Cardiac atrium fibroblast (primary cell): ENCODE results near the gene SELENOP. TPM values are rescaled to one million over a fixed set of nuclear protein-coding genes. Genes with fewer than 3 reads are reported as not detected.

Experiments
- total RNA-seq: library from RNA; depleted of rRNA; stranded (reverse); fragments of >200 nt; gene quantifications from 2 replicates; pipeline ENCODE4 v1.2.3, GENCODE V29; 2015

Gene SELENOP, protein sequence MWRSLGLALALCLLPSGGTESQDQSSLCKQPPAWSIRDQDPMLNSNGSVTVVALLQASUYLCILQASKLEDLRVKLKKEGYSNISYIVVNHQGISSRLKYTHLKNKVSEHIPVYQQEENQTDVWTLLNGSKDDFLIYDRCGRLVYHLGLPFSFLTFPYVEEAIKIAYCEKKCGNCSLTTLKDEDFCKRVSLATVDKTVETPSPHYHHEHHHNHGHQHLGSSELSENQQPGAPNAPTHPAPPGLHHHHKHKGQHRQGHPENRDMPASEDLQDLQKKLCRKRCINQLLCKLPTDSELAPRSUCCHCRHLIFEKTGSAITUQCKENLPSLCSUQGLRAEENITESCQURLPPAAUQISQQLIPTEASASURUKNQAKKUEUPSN
- 25.3 and 32.5 TPM in 2 replicates for total RNA-seq

DNA sequence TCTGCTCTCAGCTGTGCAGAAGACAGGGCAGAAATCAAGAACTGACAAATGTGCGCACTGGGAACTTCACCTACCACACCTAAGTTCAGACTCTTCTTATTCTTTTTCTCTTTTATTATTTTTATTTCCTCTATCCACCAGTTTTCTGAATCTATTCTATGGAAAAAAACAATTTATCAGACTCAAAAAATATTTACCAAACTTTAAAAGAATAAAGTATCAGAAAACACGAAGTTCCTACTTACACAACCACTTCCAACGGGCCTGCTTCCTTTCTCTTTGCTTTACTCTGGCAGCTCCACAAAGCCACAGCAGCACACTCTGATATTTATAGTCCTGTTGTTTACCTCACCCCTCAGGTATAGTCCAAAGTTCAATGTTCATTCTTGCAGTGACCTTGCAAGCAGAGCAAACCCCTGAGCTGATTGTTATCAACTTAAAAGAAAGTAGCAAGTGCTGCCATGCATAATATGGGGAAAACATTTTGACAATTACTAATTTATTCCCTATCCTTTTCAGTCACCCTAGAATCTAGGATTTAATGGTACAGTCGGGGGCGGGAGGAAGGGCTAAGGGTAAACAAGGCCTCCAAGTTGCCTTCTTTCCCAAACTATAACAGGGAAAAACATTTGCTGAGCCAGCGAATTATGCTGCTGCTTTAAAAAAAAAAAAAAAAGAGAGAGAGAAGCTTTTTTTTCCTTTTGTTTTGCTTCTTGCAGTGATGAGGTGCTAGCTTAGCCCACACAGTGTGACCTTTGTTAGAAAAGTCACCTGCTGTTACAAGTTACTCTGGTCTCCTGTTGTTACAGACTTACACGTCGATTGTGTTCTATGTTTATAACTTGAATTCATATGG lies at the start of gene SELENOP:
TSS of gene SELENOP (minus strand) at position 302 of the 856 bp plus-strand sequence. CDS start 3,539 bp downstream, outside the sequence.

DNA sequence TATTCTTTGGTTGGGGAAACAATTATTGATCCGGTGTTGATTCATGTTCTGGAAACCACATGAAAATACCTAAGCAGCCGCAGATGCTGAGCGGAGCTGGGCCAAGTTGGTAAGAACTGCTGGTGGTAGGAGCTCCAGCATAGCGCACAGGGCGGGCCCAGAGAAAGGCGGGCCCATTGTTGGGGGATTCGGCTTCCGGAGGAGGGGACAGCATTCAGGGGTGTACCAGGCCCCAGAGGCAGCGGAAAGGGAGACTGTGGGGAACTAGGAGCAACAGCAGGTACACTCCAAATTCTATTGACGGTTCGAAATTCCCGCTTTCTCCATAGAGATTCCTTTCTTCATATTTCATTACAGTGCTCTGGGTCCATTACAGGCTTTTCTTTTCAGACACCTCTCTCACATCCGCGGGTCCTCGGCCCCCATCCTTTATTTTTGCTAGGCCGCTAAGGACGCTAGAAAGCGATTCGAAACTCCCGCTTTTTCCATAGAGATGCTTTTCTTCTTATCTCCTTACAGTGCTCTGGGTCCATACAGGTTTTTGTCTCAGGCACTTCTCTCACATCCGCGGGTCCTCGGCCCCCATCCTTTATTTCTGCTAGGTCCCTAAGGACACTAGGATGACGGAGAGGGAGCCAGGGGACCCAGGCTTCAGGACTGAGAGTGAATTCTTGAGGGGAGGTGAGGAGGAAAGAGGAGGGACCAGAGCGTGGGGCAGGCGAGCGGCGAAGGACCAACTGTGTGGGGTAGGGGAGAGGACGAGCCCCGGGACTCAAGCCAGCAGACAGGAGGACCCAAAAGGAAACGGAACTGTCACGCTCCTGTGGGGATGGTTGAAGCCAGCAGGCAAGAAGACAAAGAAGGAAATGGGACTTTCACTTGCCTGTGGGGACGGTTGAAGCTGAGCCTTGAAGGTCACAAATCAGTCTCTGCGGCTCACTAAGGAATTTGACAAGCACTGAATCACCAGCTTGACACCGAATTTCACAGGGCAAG lies 54.8 kb downstream of the SELENOP start, which contains the start of gene CCDC152:
TSS of gene CCDC152 (plus strand) at position 213 of the 996 bp plus-strand sequence. CDS start 2,304 bp downstream, outside the sequence.

Other genes with a start within 250 kb of the SELENOP start
- 2.2 and 2.3 TPM in 2 replicates for gene CCDC152, start 55.1 kb downstream of the SELENOP start, total RNA-seq
- 0.97 and 2.7 TPM in 2 replicates for gene ANXA2R, start 228.4 kb upstream of the SELENOP start, total RNA-seq